ENCODE data around the gene DDX54. TPM values are rescaled to one million over a fixed set of nuclear protein-coding genes. Genes with fewer than 3 reads are reported as not detected.

Gene DDX54
- total and polyA plus RNA-seq, 2 of the 8 experiments (the other 6 are each of a cell fraction or from before 2014, with no cell fraction given), result 64.9 to 113 TPM

DNA sequence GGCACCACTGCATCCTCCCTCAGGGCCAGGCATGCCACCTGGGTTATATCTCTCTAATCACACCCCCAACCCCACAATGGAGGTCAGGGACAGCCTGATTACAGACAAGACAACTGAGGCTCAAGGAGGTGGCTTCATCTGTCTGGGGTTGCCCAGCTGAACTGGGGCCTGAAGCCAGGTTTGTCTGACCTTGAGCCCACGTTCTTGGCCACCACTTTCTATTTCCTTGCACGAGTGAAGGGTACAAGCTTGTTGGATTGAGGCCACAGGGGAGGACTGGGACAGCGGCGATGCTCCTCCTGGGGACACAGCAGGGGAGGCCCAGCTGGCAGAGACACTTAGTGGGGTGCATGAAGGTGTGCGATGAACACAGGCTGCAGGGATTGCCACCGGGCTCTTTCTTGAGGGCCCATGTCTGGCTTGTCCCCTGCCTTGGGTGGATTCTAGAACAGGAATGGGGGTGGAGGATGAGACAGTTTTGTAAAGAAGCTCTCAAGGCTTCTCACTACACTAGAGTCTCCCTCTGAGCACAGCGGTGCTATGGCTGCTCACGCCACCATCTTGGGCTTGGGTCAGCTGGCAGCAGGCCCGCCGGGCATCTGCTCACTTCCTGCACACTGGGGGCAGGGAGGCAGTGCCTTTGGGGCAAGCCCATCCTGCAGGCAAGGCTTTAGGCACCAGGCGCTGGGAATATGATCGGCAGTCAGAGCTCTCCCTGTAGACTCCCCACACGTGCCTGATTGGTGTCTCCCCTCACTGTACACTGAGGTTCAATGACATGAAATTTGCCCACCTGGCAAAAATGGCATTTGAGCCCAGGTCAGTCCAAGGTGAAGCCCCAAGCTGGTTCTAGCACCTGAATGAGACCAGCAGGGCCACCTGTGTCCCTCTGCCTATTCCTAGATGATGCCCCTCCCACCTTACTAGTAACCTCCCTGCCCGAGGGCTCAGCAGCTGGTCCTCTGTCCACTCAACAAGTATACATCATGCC, 16.2 kb upstream of the DDX54 start (continued):
- TF ChIP-seq, protein P1, sequence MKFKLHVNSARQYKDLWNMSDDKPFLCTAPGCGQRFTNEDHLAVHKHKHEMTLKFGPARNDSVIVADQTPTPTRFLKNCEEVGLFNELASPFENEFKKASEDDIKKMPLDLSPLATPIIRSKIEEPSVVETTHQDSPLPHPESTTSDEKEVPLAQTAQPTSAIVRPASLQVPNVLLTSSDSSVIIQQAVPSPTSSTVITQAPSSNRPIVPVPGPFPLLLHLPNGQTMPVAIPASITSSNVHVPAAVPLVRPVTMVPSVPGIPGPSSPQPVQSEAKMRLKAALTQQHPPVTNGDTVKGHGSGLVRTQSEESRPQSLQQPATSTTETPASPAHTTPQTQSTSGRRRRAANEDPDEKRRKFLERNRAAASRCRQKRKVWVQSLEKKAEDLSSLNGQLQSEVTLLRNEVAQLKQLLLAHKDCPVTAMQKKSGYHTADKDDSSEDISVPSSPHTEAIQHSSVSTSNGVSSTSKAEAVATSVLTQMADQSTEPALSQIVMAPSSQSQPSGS (IDR thresholded peaks at IDR 0.05; ENCODE audit: low read length), result no peak
